ENCODE results near the gene ATP9B. TPM values are rescaled to one million over a fixed set of nuclear protein-coding genes. Genes with fewer than 3 reads are reported as not detected.

ATP9B gene
- total RNA-seq, 1 donor from 2014 or later, result 18.5 TPM

- peak; percentile 70 for DNase-seq (ENCODE audit: low spot score)
- intact Hi-C loops (cut with DNase I), result loop anchor here (10.0 kb wide), 1 partner anchor 562 kb away; no protein-coding TSS in a partner anchor
Observed at GRCh38 chr18:79382681-79383387, 313.6 kb downstream of the ATP9B start.

- DNase-seq (ENCODE audit: low spot score), result peak; percentile 53
- intact Hi-C loops (cut with DNase I), result loop anchor here (10.0 kb wide), 1 partner anchor 561 kb away; no protein-coding TSS in a partner anchor
Observed at GRCh38 chr18:79383388-79384056, 314.3 kb downstream of the ATP9B start.

DNA sequence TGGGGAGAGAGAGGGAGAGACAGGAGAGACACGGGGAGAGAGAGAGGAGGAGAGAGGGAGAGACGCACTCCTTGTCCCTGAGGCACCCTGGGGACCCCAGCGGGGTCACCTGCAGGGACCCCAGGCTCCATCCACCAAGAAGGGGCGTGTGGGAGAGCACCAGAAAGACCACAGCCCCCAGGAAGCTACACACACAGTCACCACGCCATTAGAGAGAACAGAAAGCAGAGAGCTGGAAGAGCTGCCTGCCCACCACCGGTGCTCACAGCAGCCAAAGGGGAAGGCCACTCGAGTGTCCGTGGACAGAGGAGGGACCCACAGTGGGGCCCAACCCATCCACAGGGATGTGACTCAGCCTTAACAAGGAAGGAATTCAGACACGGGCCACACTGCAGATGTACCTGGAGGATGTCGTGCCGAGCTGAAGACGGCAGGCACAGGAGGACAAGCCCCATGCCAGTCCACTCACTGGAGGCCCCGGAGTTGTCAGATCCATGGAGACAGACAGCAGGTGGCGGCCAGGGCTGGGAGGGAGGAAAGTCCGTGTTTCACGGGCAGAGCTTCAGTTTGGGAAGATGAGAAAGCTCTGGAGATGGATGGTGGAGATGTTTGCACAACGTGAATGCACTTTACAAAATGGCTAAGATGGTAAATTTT lies 315.1 kb downstream of the ATP9B start:
- intact Hi-C loops (cut with DNase I), result loop anchor here (10.0 kb wide), 1 partner anchor 561 kb away; no protein-coding TSS in a partner anchor
- DNase-seq (ENCODE audit: low spot score), result peak; percentile 72

DNA sequence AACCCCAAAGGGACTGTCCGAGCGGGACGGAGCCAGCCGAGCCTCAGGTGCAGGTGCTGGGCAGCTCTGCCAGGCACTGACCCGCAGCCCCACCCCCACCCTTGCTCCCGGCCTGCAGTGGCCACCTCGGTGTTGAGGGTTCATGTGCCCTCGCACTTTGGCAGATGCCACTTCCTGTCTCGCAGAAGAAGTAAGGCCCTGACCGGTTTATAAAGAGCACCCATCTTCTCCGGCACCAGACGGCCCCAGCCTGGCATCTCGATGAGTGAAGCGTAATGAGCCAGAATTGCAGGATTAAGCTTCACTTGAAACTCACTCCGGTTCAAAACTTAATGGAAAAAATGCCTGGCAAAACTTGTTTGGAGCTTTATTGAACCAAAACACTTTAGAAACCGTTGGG lies 315.6 kb downstream of the ATP9B start:
- peak; percentile 12 for DNase-seq (ENCODE audit: low spot score)
- intact Hi-C loops (cut with DNase I), result loop anchor here (10.0 kb wide), 1 partner anchor 560 kb away; no protein-coding TSS in a partner anchor

DNA sequence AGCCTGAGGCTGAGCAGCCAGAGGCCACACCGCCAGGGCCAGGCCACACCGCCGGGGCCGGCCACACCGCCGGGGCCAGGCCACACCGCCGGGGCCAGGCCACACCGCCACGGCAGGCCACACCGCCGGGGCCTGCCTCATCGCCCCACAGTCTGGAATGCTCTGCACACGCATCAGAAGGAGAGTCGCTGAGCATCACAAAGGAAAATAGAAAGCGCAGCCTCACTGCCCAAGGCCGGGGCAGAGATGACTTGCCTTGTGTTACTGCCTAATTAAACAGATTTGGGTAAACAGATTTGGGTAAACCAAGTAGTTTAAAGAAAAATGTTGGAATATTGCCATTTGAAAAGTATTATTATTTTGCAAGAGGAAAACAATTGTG lies 316.1 kb downstream of the ATP9B start:
- intact Hi-C loops (cut with DNase I), result loop anchor here (10.0 kb wide), 1 partner anchor 559 kb away; no protein-coding TSS in a partner anchor
- no peak for DNase-seq (ENCODE audit: low spot score)

DNA sequence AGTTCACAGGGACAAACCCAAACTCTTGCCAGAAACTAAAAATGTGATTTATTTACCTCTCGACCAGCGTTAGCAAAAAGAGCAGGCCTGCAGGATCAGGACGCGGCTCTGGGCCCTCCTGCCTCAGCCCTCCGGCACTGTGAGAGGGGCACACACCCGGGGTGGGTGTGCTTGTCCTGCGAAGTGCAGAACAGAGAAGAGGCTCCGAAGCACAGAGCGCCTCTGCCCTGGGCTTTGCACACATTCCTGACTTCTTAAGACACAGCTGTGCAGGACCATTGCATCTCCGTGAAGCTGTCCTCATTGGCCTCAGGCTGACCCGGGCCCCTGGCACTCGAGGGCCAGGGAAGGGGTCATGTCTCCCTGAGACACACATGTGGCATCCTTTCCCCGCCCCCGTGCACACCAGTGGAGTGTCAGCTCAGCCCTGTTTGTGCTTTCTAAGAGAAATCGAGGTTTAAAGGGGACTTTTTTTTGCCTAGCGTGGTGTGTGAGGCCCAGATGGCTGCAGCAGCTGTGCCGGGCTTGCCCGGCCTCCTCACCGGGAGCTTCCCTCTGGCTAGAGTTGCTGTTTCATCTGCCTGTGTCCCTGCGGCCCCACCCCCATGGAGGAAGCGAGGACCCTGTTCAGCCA lies 316.6 kb downstream of the ATP9B start:
- intact Hi-C loops (cut with DNase I), result loop anchor here (10.0 kb wide), 1 partner anchor 559 kb away; no protein-coding TSS in a partner anchor
- peak; percentile 65 for DNase-seq (ENCODE audit: low spot score)

DNA sequence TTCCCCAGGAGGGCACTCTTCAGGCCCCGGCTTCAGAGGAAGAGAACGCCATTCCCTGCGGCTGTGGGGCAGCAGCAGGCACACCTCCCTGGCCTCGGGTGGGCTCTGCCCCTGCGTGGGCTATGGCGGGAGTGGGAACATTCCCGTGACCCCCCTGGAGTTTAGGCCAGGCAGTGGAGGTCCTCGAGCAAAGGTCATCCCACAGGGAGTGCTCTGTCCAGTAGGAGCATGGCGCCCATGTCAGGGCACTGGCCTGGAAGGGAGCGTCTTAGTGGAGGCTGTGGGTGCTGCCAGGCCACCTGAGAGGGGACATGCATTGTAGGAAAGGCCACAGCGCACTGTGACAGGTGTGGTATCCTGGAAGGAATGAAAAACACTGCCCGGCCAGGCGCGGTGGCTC lies 317.4 kb downstream of the ATP9B start:
- intact Hi-C loops (cut with DNase I), result loop anchor here (10.0 kb wide), 1 partner anchor 558 kb away; no protein-coding TSS in a partner anchor
- DNase-seq (ENCODE audit: low spot score), result peak; percentile 58

- DNase-seq (ENCODE audit: low spot score), result peak; percentile 47
- intact Hi-C loops (cut with DNase I), result loop anchor here (10.0 kb wide), 1 partner anchor 558 kb away; no protein-coding TSS in a partner anchor
Observed at GRCh38 chr18:79387214-79387613, 318.0 kb downstream of the ATP9B start.

- peak; percentile 41 for DNase-seq (ENCODE audit: low spot score)
- intact Hi-C loops (cut with DNase I), result loop anchor here (10.0 kb wide), 1 partner anchor 557 kb away; no protein-coding TSS in a partner anchor
Observed at GRCh38 chr18:79387615-79388014, 318.4 kb downstream of the ATP9B start.

GRCh38 chr18:79388043-79388442 lies 318.8 kb downstream of the ATP9B start:
- intact Hi-C loops (cut with DNase I), result loop anchor here (10.0 kb wide), 1 partner anchor 557 kb away; no protein-coding TSS in a partner anchor
- DNase-seq (ENCODE audit: low spot score), result peak; percentile 27

DNA sequence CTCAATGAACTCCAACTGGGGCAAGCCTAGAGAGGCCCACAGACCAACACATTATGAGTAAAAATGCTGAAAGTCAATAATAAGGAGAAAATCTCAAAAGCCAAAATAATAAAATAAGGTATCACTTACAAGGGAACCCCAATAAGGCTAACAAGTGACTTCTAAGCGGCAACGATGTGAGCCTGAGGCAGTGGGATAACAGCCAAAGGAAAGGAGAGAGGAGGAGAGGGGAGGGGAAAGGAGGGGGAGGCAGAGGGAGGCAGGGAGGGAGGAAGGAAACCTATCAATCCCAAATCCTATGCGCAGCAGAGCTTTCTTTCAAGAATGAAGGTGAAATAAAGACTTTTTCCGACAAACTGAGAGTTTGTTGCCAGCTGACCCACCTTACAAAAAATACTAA lies 320.5 kb downstream of the ATP9B start:
- intact Hi-C loops (cut with DNase I), result loop anchor here (10.0 kb wide), 1 partner anchor 555 kb away; no protein-coding TSS in a partner anchor
- no peak for DNase-seq (ENCODE audit: low spot score)

DNA sequence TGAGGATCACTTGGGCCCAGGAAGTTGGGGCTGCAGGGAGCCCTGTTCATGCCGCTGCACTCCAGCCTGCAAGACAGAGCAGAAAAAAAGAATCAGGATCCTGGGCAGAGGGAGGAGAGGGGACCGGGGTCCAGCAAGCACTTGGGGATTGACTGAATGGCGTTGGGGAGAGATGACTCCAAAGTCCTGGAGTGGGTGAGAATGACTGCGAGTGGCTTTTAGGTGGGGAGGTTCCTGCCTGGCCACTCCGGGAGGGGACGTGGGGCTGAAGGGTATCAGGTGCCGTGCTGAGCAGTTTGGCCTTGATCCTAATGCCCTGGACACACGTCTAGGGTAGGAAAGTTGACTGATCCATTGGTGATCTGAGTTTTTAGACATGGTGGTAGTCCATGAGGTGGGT lies 323.0 kb downstream of the ATP9B start:
- intact Hi-C loops (cut with DNase I), result no loop called here
- DNase-seq (ENCODE audit: low spot score), result no peak

- no peak for DNase-seq (ENCODE audit: low spot score)
- intact Hi-C loops (cut with DNase I), result no loop called here
Observed at GRCh38 chr18:79393181-79393634, 324.0 kb downstream of the ATP9B start.

GRCh38 chr18:79393635-79394533 lies 324.7 kb downstream of the ATP9B start:
- peak; percentile 92 for DNase-seq (ENCODE audit: low spot score)
- intact Hi-C loops (cut with DNase I), result no loop called here

GRCh38 chr18:79394534-79395307 lies 325.5 kb downstream of the ATP9B start:
- intact Hi-C loops (cut with DNase I), result loop anchor here (5.0 kb wide), 2 partner anchors 133 to 193 kb away; no protein-coding TSS in a partner anchor
- no peak for DNase-seq (ENCODE audit: low spot score)

- intact Hi-C loops (cut with DNase I), result loop anchor here (5.0 kb wide), 2 partner anchors 132 to 192 kb away; no protein-coding TSS in a partner anchor
- DNase-seq (ENCODE audit: low spot score), result no peak
Observed at GRCh38 chr18:79395308-79395640, 326.1 kb downstream of the ATP9B start.

- intact Hi-C loops (cut with DNase I), result loop anchor here (2.0 to 5.0 kb wide), 3 partner anchors 113 to 191 kb away; no protein-coding TSS in a partner anchor
- peak; percentile 90 for DNase-seq (ENCODE audit: low spot score)
Observed at GRCh38 chr18:79395761-79396404, 326.7 kb downstream of the ATP9B start, which contains the start of gene NFATC1. Gene NFATC1 (plus strand): TSS chr18:79395930. CDS start chr18:79396225, 295 bp downstream.

All from cardiac septum (tissue), 1 donor.